ENCODE measurements around the gene HPN.

- TF ChIP-seq CTCF (IDR thresholded peaks at IDR 0.05; ENCODE audit: borderline replicate concordance, extremely low read depth, low read length, poor library complexity, severe bottlenecking) (no peak), EZH2 (IDR thresholded peaks at IDR 0.05; ENCODE audit: borderline replicate concordance, low read depth, low read length, severe bottlenecking) (no peak)
Observed at GRCh38 chr19:35062942-35063341, 21.4 kb downstream of the HPN start.

Measured in DND-41 (cell line).